Endometrium (tissue), 2 donors: Measurements from ENCODE around the gene UFSP1.
"Not testable (repeated sequence)": the region's sequence is repeated elsewhere in the genome, so short reads cannot be mapped to it uniquely, and the experiment has no call there.

Source experiments
- FAIRE-seq: peaks from 2 replicates; lab custom pipeline; 2012; peaks lifted over from hg19 to GRCh38; lab: Jason Lieb, UNC
- donor health status: control.
- donor health status: control.

The UFSP1 gene

GRCh38 chr7:100859856-100860255 lies 29.7 kb downstream of the UFSP1 start:
- no peak for FAIRE-seq

GRCh38 chr7:100856871-100857282 lies 32.6 kb downstream of the UFSP1 start:
- FAIRE-seq = no peak

- FAIRE-seq = no peak
Observed at GRCh38 chr7:100855515-100855914, 34.0 kb downstream of the UFSP1 start.

DNA sequence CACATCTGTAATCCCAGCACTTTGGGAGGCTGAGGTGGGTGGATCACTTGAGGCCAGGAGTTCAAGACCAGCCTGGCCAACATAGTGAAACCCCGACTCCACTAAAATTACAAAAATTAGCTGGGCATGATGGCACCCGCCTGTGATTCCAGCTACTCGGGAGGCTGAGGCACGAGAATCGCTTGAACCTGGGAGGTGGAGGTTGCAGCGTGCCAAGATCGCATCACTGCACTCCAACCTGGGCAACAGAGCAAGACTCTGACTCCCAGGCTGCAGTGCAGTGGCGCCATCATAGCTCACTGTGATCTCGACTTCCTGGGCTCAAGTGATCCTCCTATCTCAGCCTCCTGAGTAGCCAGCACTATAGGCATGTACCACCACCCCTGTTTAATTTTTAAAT lies 34.6 kb downstream of the UFSP1 start:
- FAIRE-seq = not testable (repeated sequence)

DNA sequence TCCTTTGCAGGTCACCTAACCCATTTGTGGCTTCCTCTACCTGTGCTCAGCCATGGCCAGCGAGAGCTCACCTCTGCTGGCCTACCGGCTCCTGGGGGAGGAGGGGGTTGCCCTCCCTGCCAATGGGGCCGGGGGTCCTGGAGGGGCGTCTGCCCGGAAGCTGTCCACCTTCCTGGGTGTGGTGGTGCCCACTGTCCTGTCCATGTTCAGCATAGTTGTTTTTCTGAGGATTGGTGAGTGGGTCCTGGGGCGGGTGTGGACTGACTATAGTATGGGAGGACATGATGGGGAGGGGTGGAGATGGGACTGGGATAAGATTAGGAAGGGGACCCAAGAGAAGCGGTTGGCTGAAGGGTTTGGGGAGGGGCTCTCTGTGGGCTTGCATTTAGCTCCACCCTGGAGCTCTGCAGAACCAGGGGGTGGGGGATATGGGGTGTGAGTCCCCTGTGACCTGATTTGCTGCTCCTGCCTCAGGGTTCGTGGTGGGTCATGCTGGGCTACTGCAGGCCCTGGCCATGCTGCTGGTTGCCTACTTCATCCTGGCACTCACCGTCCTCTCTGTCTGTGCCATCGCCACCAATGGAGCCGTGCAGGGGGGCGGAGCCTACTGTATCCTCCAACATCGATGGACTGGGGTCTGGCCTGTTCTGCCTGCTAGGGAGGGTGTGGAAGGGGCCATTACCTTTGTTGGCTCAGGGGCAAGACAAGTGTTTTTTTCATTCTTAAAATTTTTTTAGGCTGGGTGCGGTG lies 35.2 kb downstream of the UFSP1 start:
- FAIRE-seq = no peak

DNA sequence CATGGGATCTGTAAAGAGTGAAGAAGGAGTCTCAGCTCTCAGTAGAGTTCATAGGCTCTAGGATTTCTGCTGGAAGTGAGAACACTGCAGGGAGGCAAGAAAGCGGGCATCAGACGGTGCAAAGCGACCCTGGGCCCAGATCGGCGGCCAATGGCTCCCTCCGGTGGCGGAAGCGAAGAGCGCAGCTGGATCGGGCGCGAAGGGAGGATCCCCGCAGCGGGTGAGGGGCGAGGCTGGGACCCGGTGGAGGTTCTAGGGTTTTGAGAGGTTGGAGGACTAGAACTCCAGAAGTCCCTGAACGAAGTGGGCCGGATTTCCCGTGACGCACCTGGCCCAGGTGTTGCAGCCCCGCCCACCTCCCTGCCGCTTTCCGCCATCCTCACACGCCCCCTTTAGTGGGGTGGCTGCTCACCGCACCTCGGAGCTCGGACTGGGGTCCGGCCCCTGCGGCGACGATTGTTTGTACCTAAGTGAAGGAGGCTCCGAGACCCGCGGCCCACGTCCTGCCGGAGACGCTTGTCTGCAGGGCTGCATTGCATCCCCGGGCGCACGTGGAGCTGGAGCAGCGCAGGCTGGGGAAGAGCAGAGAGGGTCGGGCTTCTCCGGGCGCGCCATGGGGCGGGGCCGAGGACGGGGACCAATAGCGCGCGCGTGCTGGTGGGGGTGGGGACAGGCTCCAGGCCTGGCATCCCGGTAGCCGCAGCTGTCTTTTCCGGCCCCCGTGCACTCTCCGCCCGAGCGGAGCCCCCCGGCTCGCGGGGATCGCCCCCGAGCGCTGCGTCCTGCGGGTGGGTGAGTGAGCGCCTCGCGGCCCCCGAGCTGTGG lies 37.3 kb downstream of the UFSP1 start, which contains the start of gene SLC12A9:
TSS of gene SLC12A9 (plus strand) at position 666 of the 825 bp plus-strand sequence. CDS start 1,485 bp downstream, outside the sequence.
- peak; percentile 33 for FAIRE-seq

DNA sequence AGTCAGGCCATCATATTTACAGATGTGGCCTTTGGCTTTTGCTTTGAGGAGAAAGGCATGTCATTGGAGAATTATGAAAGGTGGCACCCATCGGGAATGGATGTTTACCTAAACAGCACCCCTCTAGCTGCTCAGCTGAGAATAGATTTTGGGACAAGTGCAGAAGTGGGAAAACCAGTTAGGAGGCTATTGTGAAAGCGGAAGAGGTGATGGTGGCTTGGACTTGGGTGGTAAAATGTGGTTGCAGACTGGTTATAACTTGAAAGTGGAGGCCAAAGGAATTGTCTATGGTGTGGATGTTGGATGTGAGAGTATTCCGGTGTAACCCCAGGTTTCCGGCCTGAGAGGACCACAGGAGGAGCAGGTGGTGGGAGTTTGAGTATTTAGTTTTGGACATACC lies 42.2 kb downstream of the UFSP1 start:
- no peak for FAIRE-seq

GRCh38 chr7:100840470-100841100 lies 48.9 kb downstream of the UFSP1 start:
- no peak for FAIRE-seq

- no peak for FAIRE-seq
Observed at GRCh38 chr7:100839361-100839760, 50.2 kb downstream of the UFSP1 start.
